Measurements from ENCODE around the gene PYGO2.

DNA sequence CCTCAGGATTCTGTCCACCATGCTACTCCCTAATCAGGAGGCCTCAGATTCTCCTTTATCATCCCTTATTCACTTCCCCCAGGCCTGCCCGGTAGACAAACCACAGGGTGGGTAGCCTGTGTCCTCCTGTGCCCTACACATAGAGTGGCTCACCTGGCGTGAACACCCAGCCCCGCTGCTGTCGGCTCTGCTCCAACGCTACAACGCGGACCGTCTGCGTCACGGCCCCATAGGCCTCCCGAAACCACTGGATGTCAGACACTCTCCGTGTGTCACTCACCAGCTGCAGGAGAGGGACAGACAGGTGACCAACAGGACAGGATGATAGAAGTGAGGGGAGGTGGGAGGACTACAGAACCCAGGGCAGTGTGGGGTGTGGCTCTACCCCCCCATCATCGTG, 35.4 kb downstream of the PYGO2 start:
- no peak for TF ChIP-seq EZH2 (IDR thresholded peaks at IDR 0.05; ENCODE audit: low read depth)
- TF ChIP-seq, protein P1, sequence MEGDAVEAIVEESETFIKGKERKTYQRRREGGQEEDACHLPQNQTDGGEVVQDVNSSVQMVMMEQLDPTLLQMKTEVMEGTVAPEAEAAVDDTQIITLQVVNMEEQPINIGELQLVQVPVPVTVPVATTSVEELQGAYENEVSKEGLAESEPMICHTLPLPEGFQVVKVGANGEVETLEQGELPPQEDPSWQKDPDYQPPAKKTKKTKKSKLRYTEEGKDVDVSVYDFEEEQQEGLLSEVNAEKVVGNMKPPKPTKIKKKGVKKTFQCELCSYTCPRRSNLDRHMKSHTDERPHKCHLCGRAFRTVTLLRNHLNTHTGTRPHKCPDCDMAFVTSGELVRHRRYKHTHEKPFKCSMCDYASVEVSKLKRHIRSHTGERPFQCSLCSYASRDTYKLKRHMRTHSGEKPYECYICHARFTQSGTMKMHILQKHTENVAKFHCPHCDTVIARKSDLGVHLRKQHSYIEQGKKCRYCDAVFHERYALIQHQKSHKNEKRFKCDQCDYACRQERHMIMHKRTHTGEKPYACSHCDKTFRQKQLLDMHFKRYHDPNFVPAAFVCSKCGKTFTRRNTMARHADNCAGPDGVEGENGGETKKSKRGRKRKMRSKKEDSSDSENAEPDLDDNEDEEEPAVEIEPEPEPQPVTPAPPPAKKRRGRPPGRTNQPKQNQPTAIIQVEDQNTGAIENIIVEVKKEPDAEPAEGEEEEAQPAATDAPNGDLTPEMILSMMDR (conservative IDR thresholded peaks at IDR 0.05) = no peak

Measured in PC-9 (cell line).